Kidney epithelial cell (primary cell): ENCODE data around the gene TSEN15. TPM values are rescaled to one million over a fixed set of nuclear protein-coding genes. Genes with fewer than 3 reads are reported as not detected.

Source experiments
- DNase-seq: peaks from one replicate; pipeline ENCODE4 v3.0.0-alpha.2; 2010; ENCODE audit warnings: low read depth
- H3K27me3 ChIP-seq: 2 replicates; pipeline ENCODE4 v1.6.0; 2011; ENCODE audit warnings: low read length; ENCODE audit not compliant: control insufficient read depth, insufficient read depth
- H3K36me3 ChIP-seq: 2 replicates; pipeline ENCODE4 v1.5.1; 2011; ENCODE audit warnings: low read length; ENCODE audit not compliant: control insufficient read depth, insufficient read depth
- H3K4me3 ChIP-seq: 2 replicates; pipeline ENCODE4 v1.5.1; 2011; ENCODE audit warnings: low read depth, mild to moderate bottlenecking, control low read depth, low read length
- total RNA-seq: library from RNA; depleted of rRNA; stranded (reverse); fragments of >200 nt; gene quantifications from 2 replicates; pipeline ENCODE4 v1.2.3, GENCODE V29; 2015
- TF ChIP-seq, protein P1 (sequence below): IDR thresholded peaks from 2 replicates; pipeline ENCODE4 v1.5.1; 2011; ENCODE audit warnings: mild to moderate bottlenecking, moderate library complexity, low read length, control low read depth, inconsistent platforms; ENCODE audit not compliant: insufficient read depth, poor library complexity, severe bottlenecking

Gene TSEN15
- total RNA-seq, 1 donor from 2014 or later = 50.1 TPM

DNA sequence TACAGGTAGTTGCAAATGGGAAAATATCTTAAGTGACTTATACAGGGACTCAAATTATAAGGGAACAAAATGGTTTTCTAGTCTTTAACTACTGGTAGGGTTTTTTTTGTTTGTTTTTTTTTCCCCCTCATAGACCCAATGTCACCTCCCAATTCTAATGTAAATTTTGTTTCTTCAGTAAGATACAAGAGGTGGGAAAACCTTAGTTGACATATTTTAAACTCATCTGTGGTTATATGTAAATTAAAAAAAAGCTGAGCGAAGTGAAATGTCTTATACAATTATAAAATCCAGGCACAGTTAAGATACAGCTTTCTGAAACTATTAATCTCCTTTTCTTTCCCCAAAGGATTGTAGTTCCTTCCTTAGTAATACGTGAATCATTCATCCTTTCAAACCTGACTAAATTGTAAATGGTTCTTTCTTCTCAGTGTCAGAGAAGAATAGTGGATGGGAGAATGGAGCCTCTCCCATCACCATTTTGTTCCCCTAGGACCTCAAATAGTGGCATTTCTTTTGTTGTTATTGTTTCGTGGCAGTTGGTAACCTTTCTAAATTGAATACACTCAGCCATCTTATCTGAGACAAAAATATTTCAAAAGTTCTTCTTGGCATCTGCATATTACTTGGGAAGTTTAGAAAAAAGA lies 11.2 kb downstream of the TSEN15 start:
- TF ChIP-seq, protein P1, sequence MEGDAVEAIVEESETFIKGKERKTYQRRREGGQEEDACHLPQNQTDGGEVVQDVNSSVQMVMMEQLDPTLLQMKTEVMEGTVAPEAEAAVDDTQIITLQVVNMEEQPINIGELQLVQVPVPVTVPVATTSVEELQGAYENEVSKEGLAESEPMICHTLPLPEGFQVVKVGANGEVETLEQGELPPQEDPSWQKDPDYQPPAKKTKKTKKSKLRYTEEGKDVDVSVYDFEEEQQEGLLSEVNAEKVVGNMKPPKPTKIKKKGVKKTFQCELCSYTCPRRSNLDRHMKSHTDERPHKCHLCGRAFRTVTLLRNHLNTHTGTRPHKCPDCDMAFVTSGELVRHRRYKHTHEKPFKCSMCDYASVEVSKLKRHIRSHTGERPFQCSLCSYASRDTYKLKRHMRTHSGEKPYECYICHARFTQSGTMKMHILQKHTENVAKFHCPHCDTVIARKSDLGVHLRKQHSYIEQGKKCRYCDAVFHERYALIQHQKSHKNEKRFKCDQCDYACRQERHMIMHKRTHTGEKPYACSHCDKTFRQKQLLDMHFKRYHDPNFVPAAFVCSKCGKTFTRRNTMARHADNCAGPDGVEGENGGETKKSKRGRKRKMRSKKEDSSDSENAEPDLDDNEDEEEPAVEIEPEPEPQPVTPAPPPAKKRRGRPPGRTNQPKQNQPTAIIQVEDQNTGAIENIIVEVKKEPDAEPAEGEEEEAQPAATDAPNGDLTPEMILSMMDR = no peak
- Histone ChIP-seq H3K4me3 (no peak overlapping the region), H3K27me3 (no peaks in the 10 kb centered on the region), H3K36me3 (peaks cover 2% of the 10 kb centered on the region)
- no peak for DNase-seq

DNA sequence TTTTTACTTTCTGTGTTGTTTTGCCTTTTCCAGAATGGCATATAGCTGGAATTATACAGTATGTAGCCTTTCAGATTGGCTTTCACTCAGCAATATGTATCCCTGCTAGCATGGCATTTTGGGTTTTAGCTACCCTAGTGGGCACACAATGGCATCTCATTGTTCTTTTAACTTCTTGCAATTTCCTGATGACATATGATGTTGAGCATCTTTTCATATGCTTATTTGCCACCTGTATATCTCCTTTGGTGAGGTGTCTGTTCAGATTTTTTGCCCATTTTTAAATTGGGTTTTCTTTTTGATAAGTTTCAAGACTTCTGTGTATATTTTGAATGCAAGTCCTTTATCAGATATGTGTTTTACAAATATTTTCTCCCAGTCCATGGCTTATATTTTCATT lies 14.0 kb downstream of the TSEN15 start:
- TF ChIP-seq, protein P1 = no peak
- no peak for DNase-seq
- Histone ChIP-seq H3K36me3 (peaks cover 2% of the 10 kb centered on the region), H3K4me3 (no peak overlapping the region), H3K27me3 (no peaks in the 10 kb centered on the region)

DNA sequence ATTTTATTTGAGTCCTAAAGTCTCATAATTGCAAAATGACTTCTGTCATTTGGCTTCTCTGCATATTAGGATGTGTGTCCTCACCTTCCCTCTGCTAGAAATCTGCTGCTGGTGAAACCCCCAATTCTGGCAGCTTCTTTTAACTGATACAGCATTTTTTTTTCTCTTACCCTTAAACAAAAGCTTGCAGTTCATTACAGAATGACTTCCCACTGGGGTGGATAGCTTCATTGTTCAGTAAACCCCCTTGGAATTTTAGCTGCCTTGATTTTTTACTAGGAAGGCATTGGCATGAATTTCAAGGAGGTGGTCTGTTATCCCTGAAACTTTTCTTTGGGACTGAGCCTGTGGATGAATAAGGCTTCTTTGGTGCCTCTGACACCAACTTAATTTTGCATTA lies 16.8 kb downstream of the TSEN15 start:
- Histone ChIP-seq H3K4me3 (no peak overlapping the region), H3K36me3 (peaks cover 2% of the 10 kb centered on the region), H3K27me3 (no peaks in the 10 kb centered on the region)
- TF ChIP-seq, protein P1 = no peak
- no peak for DNase-seq

DNA sequence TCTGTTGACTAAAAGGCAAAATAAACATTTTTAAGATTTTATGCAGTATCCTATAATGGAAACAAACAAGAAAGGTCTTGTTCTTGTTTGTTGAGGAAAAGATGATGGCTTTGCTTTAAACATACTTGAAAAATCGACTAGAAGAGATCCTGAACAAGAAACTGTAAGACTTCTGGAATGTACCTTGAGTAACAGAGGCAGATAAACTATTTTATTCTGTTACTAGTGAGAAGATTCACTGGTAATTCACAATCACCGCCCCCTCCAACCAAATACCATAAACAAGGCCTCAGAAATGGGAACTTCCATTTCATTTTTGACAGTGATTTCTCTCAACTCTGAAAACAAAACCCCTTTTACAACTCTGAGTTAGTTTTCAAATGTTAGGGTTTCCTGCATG lies 18.1 kb downstream of the TSEN15 start:
- H3K27me3 ChIP-seq = no peaks in the 10 kb centered on the region
- TF ChIP-seq, protein P1 = no peak
- no peak overlapping the region for H3K4me3 ChIP-seq
- DNase-seq = no peak
- H3K36me3 ChIP-seq = peaks cover 2% of the 10 kb centered on the region

DNA sequence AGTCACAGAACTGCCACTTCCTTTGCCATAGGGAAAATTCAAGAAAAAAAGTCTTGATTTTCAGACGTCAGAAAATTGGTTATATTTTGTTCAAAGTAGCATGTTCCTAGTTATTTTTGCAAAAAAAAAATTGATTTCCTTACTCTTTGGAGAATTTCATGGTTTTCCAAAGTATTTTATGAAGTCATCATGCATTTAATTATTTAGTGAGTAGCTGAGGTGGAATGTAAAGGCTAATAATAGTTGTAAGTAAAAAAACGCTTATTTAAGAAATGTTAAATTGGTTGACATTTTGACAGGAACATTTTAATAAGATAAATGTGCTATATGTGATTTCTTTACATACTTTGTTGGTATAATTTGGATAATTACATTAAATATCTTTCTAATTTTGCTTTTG lies 20.8 kb downstream of the TSEN15 start:
- Histone ChIP-seq H3K36me3 (no peaks in the 10 kb centered on the region), H3K27me3 (no peaks in the 10 kb centered on the region), H3K4me3 (no peak overlapping the region)
- no peak for DNase-seq
- TF ChIP-seq, protein P1 = no peak

DNA sequence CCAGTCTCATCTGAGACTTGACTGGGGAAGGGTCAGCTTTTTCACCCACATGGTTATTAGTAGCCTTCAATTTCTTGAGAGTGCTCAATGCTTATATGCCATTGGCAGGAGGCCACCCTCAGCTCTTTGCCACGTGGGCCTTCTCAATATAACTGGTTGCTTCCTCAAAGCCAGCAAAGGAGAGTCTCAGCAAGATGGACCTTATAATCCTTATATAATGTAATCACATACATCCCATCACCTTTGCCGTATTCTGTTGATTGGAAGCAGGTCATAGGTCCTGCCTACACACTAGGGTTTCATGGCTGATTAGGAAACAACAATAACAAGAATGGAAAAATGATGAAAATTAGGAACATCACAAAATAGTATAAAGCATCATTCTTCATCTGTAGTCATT lies 22.9 kb downstream of the TSEN15 start:
- DNase-seq = no peak
- TF ChIP-seq, protein P1 = no peak
- H3K27me3 ChIP-seq = no peaks in the 10 kb centered on the region
- H3K36me3 ChIP-seq = no peaks in the 10 kb centered on the region
- no peak overlapping the region for H3K4me3 ChIP-seq
